K562 (cell line): ENCODE results near the gene OR2B2. TPM values are rescaled to one million over a fixed set of nuclear protein-coding genes. Genes with fewer than 3 reads are reported as not detected.

Source experiments
- COPS2 ChIP-seq: fragments of 450-650 bp; conservative IDR thresholded peaks from 2 replicates; pipeline ENCODE4 v1.6.1; 2016; ENCODE audit warnings: mild to moderate bottlenecking, moderate library complexity
- CTCF ChIP-seq, 3 experiments: IDR thresholded peaks in 2 of 3; conservative IDR thresholded peaks in 1 of 3; 2 replicates each; pipeline ENCODE4 v1.5.1; 2011 to 2012; ENCODE audit warnings: low read length in 3 of 3, mild to moderate bottlenecking in 3 of 3, control low read depth in 2 of 3, improper control_type of control experiment in 1 of 3, inconsistent platforms in 1 of 3, low read depth in 1 of 3, mixed read lengths in 1 of 3, moderate library complexity in 1 of 3; ENCODE audit not compliant: insufficient read depth in 2 of 3
- FIP1L1 ChIP-seq: fragments of 200-400 bp; formaldehyde crosslinking; IDR thresholded peaks from 2 replicates; pipeline ENCODE4 v1.6.1; 2018; ENCODE audit warnings: mild to moderate bottlenecking, low read depth, low read length; ENCODE audit not compliant: poor library complexity, severe bottlenecking
- GABPA ChIP-seq: fragments of 200-800 bp; sonication (Bioruptor generic); conservative IDR thresholded peaks from 2 replicates; pipeline ENCODE4 v1.6.1; 2016; ENCODE audit warnings: low read depth, missing genetic modification characterization, missing compliant biosample characterization
- KHSRP ChIP-seq: fragments of 450-650 bp; IDR thresholded peaks from 2 replicates; pipeline ENCODE4 v1.6.1; 2017
- LCOR ChIP-seq: sonication (generic); formaldehyde crosslinking; IDR thresholded peaks from 2 replicates; pipeline ENCODE4 v1.8.0; 2022; ENCODE audit warnings: mild to moderate bottlenecking, missing genetic modification reagents
- MCM2 ChIP-seq: fragments of 450-650 bp; IDR thresholded peaks from 2 replicates; pipeline ENCODE4 v1.6.1; 2017; ENCODE audit warnings: low read depth, mild to moderate bottlenecking
- MYNN ChIP-seq, 2 experiments: sonication (generic); formaldehyde crosslinking in 1 of 2; IDR thresholded peaks; 2 replicates each; pipeline versions ENCODE4 v1.5.0 to v1.6.1; 2016 to 2020; ENCODE audit warnings: antibody characterized with exemption in 1 of 2, missing genetic modification reagents in 1 of 2
- NR0B1 ChIP-seq: fragments of 450-650 bp; IDR thresholded peaks from one replicate; pipeline ENCODE4 v1.6.1; 2018; ENCODE audit warnings: mild to moderate bottlenecking, moderate library complexity; ENCODE audit not compliant: partially characterized antibody
- SMAD4 ChIP-seq: fragments of 250-450 bp; sonication (Bioruptor Pico); conservative IDR thresholded peaks from 2 replicates; pipeline ENCODE4 v1.8.0; 2021; ENCODE audit warnings: inconsistent platforms, mild to moderate bottlenecking, moderate library complexity
- TCF15 ChIP-seq: fragments of 250-450 bp; sonication (Bioruptor Pico); IDR thresholded peaks from 2 replicates; pipeline ENCODE4 v1.8.0; 2022; ENCODE audit warnings: moderate library complexity, mild to moderate bottlenecking, inconsistent platforms
- ZNF431 ChIP-seq: sonication (generic); formaldehyde crosslinking; IDR thresholded peaks from 2 replicates; pipeline ENCODE4 v1.8.0; 2022; ENCODE audit warnings: mild to moderate bottlenecking, missing genetic modification reagents
- ZNF740 ChIP-seq, 3 experiments: fragments of 200-800 bp in 1 of 3; sonication (Bioruptor generic) in 1 of 3; sonication (generic) in 1 of 3; formaldehyde crosslinking in 1 of 3; IDR thresholded peaks; 2 replicates each; pipeline versions ENCODE4 v1.6.1 to v1.8.0; 2016 to 2022; ENCODE audit warnings: mild to moderate bottlenecking in 2 of 3, missing compliant biosample characterization in 2 of 3, missing genetic modification characterization in 2 of 3, missing genetic modification reagents in 1 of 3
- polyA plus RNA-seq, 8 experiments: library from polyadenylated mRNA; depleted of rRNA in 4 of 8; stranded (reverse) in 5 of 8; unstranded in 3 of 8; fragments of >200 nt; fragmentation: Nextera tagmentation in 2 of 8; fragmentation: Illumina TruSeq in 1 of 8; extraction: Ambion mirVana in 2 of 8; extraction: Trizol in 1 of 8; gene quantifications; 2 replicates each; pipeline versions ENCODE4 v1.2.1 to v1.2.3, GENCODE V29; 2011 to 2014; ENCODE audit warnings: inconsistent platforms in 1 of 8, missing spikeins in 1 of 8
- total RNA-seq, 7 experiments: library from RNA; depleted of rRNA in 6 of 7; stranded (reverse); fragments of >200 nt in 6 of 7; fragmentation: Illumina TruSeq in 2 of 7; extraction: Trizol in 2 of 7; gene quantifications; 2 replicates each; pipeline versions ENCODE4 v1.2.1 to v1.2.3, GENCODE V29; 2011 to 2021; ENCODE audit warnings: low replicate concordance in 1 of 7
- TF ChIP-seq, protein P1 (sequence below), 2 experiments: fragments of 450-650 bp; IDR thresholded peaks; 2 replicates each; pipeline ENCODE4 v1.6.1; 2018; ENCODE audit warnings: mild to moderate bottlenecking in 2 of 2, low read depth in 1 of 2; ENCODE audit not compliant: partially characterized antibody in 2 of 2
- TF ChIP-seq, protein P2 (sequence below): fragments of 450-650 bp; IDR thresholded peaks from 2 replicates; pipeline ENCODE4 v1.6.1; 2017; ENCODE audit warnings: mild to moderate bottlenecking, moderate library complexity

Gene OR2B2
- total and polyA plus RNA-seq, 9 of the 15 experiments (the other 6 are each of a cell fraction or from before 2014, with no cell fraction given) = 0.24 TPM; not detected in 8

DNA sequence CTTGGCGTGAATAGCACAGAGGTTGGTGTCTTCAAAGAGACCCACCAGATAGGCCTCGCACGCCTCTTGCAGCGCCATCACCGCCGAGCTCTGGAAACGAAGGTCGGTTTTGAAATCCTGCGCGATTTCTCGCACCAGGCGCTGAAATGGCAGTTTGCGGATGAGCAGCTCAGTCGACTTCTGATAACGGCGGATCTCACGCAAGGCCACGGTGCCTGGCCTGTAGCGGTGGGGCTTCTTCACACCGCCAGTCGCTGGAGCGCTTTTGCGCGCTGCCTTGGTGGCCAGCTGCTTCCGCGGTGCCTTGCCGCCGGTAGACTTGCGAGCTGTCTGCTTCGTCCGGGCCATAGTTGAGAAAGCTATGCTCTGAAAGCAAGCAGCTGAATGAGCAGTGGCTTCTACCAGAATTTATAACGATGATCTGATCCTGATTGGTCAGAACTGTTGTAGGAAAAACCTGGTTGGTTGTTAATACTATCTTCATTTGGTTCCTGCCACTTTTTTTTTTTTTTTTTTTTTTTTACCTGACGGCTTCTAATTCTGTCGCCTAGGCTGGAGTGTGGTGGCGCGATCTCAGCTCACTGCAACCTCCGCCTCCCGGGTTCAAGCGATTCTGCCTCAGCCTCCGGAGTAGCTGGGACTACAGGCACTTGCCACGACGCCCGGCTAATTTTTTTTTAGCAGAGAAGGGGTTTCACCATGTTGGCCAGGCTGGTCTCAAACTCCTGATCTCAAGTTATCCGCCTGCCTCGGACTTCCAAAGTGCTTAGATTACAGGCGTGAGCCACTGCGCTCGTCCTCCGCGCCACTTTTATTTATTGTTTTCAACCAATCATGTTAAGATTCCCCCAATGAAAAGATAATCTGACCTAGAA lies 21.5 kb downstream of the OR2B2 start (continued):
- TF ChIP-seq ZNF740 (CRISPR knock-in tag; IDR thresholded peaks at IDR 0.05) (no peak), ZNF740 (tag; IDR thresholded peaks at IDR 0.05) (no peak), FIP1L1 (peak; percentile 99), CTCF (IDR thresholded peaks at IDR 0.05 in 2 of 3, conservative IDR thresholded peaks at IDR 0.05 in 1 of 3; ENCODE audit: insufficient read depth in 2 of 3, low read depth in 1 of 3, low read length in 3 of 3) (no peak), COPS2 (no peak), TCF15 (CRISPR knock-in tag) (no peak), MYNN (IDR thresholded peaks at IDR 0.05) (peak; percentile 12; the same call in 1 of the 2 replicates), MYNN (CRISPR knock-in tag; IDR thresholded peaks at IDR 0.05) (no peak), MCM2 (no peak), SMAD4 (peak; percentile 69; the same call in 1 of the 2 replicates), NR0B1 (no peak), ZNF431 (CRISPR knock-in tag) (peak; percentile 69), KHSRP (no peak), LCOR (peak; percentile 78), GABPA (0 out of 2 replicates have a peak, but pooled peaks have one; percentile 36)
- TF ChIP-seq, protein P1, sequence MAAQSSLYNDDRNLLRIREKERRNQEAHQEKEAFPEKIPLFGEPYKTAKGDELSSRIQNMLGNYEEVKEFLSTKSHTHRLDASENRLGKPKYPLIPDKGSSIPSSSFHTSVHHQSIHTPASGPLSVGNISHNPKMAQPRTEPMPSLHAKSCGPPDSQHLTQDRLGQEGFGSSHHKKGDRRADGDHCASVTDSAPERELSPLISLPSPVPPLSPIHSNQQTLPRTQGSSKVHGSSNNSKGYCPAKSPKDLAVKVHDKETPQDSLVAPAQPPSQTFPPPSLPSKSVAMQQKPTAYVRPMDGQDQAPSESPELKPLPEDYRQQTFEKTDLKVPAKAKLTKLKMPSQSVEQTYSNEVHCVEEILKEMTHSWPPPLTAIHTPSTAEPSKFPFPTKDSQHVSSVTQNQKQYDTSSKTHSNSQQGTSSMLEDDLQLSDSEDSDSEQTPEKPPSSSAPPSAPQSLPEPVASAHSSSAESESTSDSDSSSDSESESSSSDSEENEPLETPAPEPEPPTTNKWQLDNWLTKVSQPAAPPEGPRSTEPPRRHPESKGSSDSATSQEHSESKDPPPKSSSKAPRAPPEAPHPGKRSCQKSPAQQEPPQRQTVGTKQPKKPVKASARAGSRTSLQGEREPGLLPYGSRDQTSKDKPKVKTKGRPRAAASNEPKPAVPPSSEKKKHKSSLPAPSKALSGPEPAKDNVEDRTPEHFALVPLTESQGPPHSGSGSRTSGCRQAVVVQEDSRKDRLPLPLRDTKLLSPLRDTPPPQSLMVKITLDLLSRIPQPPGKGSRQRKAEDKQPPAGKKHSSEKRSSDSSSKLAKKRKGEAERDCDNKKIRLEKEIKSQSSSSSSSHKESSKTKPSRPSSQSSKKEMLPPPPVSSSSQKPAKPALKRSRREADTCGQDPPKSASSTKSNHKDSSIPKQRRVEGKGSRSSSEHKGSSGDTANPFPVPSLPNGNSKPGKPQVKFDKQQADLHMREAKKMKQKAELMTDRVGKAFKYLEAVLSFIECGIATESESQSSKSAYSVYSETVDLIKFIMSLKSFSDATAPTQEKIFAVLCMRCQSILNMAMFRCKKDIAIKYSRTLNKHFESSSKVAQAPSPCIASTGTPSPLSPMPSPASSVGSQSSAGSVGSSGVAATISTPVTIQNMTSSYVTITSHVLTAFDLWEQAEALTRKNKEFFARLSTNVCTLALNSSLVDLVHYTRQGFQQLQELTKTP (IDR thresholded peaks at IDR 0.05; ENCODE audit: low read depth in 1 of 2, partially characterized antibody in 2 of 2) = peak in 1 of 2 experiments; percentile 78
- TF ChIP-seq, protein P2, sequence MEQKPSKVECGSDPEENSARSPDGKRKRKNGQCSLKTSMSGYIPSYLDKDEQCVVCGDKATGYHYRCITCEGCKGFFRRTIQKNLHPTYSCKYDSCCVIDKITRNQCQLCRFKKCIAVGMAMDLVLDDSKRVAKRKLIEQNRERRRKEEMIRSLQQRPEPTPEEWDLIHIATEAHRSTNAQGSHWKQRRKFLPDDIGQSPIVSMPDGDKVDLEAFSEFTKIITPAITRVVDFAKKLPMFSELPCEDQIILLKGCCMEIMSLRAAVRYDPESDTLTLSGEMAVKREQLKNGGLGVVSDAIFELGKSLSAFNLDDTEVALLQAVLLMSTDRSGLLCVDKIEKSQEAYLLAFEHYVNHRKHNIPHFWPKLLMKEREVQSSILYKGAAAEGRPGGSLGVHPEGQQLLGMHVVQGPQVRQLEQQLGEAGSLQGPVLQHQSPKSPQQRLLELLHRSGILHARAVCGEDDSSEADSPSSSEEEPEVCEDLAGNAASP = no peak
